MM.1S (cell line): ENCODE data around the gene NRIP3.

Experiments used
- DNase-seq: peaks from one replicate; pipeline ENCODE4 v3.0.0-alpha.2; 2015
- H2AFZ ChIP-seq: fragments of 300-600 bp; sonication (generic); 2 replicates; pipeline ENCODE4 v1.6.0; 2016; ENCODE audit warnings: antibody characterized with exemption, low read length
- H3F3A ChIP-seq: fragments of 300-600 bp; sonication (generic); 2 replicates; pipeline ENCODE4 v1.6.1; 2016; ENCODE audit warnings: mild to moderate bottlenecking, antibody characterized with exemption, low read length, moderate library complexity, mixed read lengths; ENCODE audit not compliant: insufficient read depth
- H3K27ac ChIP-seq: fragments of 300-600 bp; sonication (generic); 2 replicates; pipeline ENCODE4 v1.5.1; 2016; ENCODE audit warnings: mild to moderate bottlenecking, low read length
- H3K27me3 ChIP-seq: fragments of 300-600 bp; sonication (generic); replicated peaks from 2 replicates; pipeline ENCODE4 v1.6.0; 2016; ENCODE audit warnings: low read length; ENCODE audit not compliant: insufficient read depth
- H3K36me3 ChIP-seq: fragments of 300-600 bp; sonication (generic); replicated peaks from 2 replicates; pipeline ENCODE4 v1.6.1; 2016; ENCODE audit warnings: mild to moderate bottlenecking, low read length, mixed read lengths; ENCODE audit not compliant: insufficient read depth
- H3K4me1 ChIP-seq: fragments of 300-600 bp; sonication (generic); 2 replicates; pipeline ENCODE4 v1.6.1; 2016; ENCODE audit warnings: low read length, mixed read lengths
- H3K4me2 ChIP-seq: fragments of 300-600 bp; sonication (generic); 2 replicates; pipeline ENCODE4 v1.6.0; 2016; ENCODE audit warnings: low read depth, low read length
- H3K4me3 ChIP-seq: fragments of 300-600 bp; sonication (generic); 2 replicates; pipeline ENCODE4 v1.5.1; 2016; ENCODE audit warnings: low read length, mixed read lengths
- H3K79me2 ChIP-seq: fragments of 300-600 bp; sonication (generic); 2 replicates; pipeline ENCODE4 v1.6.1; 2016; ENCODE audit warnings: mixed run types, low read length, mixed read lengths
- H3K9ac ChIP-seq: fragments of 300-600 bp; sonication (generic); 2 replicates; pipeline ENCODE4 v1.6.1; 2016; ENCODE audit warnings: low read length, mixed read lengths
- H3K9me2 ChIP-seq: fragments of 300-600 bp; sonication (generic); replicated peaks from 2 replicates; pipeline ENCODE4 v1.6.1; 2016; ENCODE audit warnings: mild to moderate bottlenecking, low read length, mixed read lengths; ENCODE audit not compliant: insufficient read depth
- H3K9me3 ChIP-seq: fragments of 300-600 bp; sonication (generic); replicated peaks from 2 replicates; pipeline ENCODE4 v1.6.1; 2016; ENCODE audit warnings: mild to moderate bottlenecking, low read length, mixed read lengths; ENCODE audit not compliant: insufficient read depth
- H4K20me1 ChIP-seq: fragments of 300-600 bp; sonication (generic); 2 replicates; pipeline ENCODE4 v1.6.1; 2016; ENCODE audit warnings: mild to moderate bottlenecking, low read length, moderate library complexity, mixed read lengths; ENCODE audit not compliant: insufficient read depth
- CTCF ChIP-seq: fragments of 300-600 bp; sonication (generic); IDR thresholded peaks from 2 replicates; pipeline ENCODE4 v1.5.1; 2016; ENCODE audit warnings: antibody characterized with exemption, low read length, mixed read lengths
- EZH2 ChIP-seq: fragments of 300-600 bp; sonication (generic); optimal IDR thresholded peaks from 2 replicates; pipeline ENCODE3; 2017; ENCODE audit warnings: low read depth, mild to moderate bottlenecking, antibody characterized with exemption, low read length, mixed read lengths
- EZH2phosphoT487 ChIP-seq: fragments of 300-600 bp; sonication (generic); IDR thresholded peaks from 2 replicates; pipeline ENCODE4 v1.6.1; 2018; ENCODE audit warnings: antibody characterized with exemption, low read length

NRIP3 gene

GRCh38 chr11:8942518-8943066 lies 61.2 kb downstream of the NRIP3 start, which contains the start of gene ASCL3:
Gene ASCL3 (minus strand): TSS chr11:8943016. CDS start chr11:8938161, 4,855 bp downstream.
- Histone ChIP-seq H3K27ac (no peak within 1 kb of the TSS), H3K79me2 (no peaks in the 10 kb centered on the region)
- no peak for DNase-seq

GRCh38 chr11:8941341-8942103 lies 62.3 kb downstream of the NRIP3 start:
- H3K36me3 ChIP-seq: no peaks in the 10 kb centered on the region
- H3K27me3 ChIP-seq: no peaks in the 10 kb centered on the region; the same call in 1 of the 2 replicates
- no peak overlapping the region for H3K9ac ChIP-seq
- H3K79me2 ChIP-seq: no peaks in the 10 kb centered on the region
- H3K27ac ChIP-seq: no peak overlapping the region
- no peaks in the 10 kb centered on the region for H3K9me2 ChIP-seq
- TF ChIP-seq EZH2 (no peak), CTCF (no peak), EZH2phosphoT487 (no peak)
- no peaks in the 10 kb centered on the region for H3K9me3 ChIP-seq
- H4K20me1 ChIP-seq: no peaks in the 10 kb centered on the region
- H2AFZ ChIP-seq: no peak overlapping the region
- no peak overlapping the region for H3K4me2 ChIP-seq
- H3K4me1 ChIP-seq: no peaks in the 10 kb centered on the region
- no peak for DNase-seq
- H3F3A ChIP-seq: no peaks in the 10 kb centered on the region
- H3K4me3 ChIP-seq: no peak overlapping the region

More at GRCh38 chr11:8942518-8943066, 61.2 kb downstream of the NRIP3 start, which contains the start of gene ASCL3:
- Histone ChIP-seq H3K36me3 (no peaks in the 10 kb centered on the region), H4K20me1 (no peaks in the 10 kb centered on the region), H3K9ac (no peak within 1 kb of the TSS), H3F3A (no peaks in the 10 kb centered on the region), H3K27me3 (no peaks in the 10 kb centered on the region; the same call in 1 of the 2 replicates), H3K4me1 (no peaks in the 10 kb centered on the region), H3K9me3 (no peaks in the 10 kb centered on the region), H2AFZ (no peak within 1 kb of the TSS), H3K4me3 (no peak within 1 kb of the TSS), H3K9me2 (no peaks in the 10 kb centered on the region), H3K4me2 (no peak within 1 kb of the TSS)
- TF ChIP-seq EZH2 (no peak), EZH2phosphoT487 (no peak), CTCF (no peak)

GRCh38 chr11:8937659-8938058 lies 66.1 kb downstream of the NRIP3 start:
- Histone ChIP-seq H4K20me1 (no peaks in the 10 kb centered on the region), H3K4me3 (no peak overlapping the region), H3K27me3 (no peaks in the 10 kb centered on the region; the same call in 1 of the 2 replicates), H3K4me1 (no peaks in the 10 kb centered on the region), H3K9ac (no peak overlapping the region), H3K27ac (no peak overlapping the region), H3K79me2 (no peaks in the 10 kb centered on the region), H2AFZ (no peak overlapping the region), H3K9me2 (no peaks in the 10 kb centered on the region), H3K9me3 (no peaks in the 10 kb centered on the region), H3K36me3 (no peaks in the 10 kb centered on the region), H3F3A (no peaks in the 10 kb centered on the region), H3K4me2 (no peak overlapping the region)
- TF ChIP-seq EZH2 (no peak), EZH2phosphoT487 (no peak), CTCF (no peak)
- no peak for DNase-seq
